Embryonic facial prominence (tissue), 1 donor: ENCODE results near the gene RPGR.

Experiments used
- DNase-seq: peaks from one replicate; pipeline ENCODE4 v3.0.0-alpha.2; 2016; ENCODE audit errors: extremely low spot score

RPGR gene

DNA sequence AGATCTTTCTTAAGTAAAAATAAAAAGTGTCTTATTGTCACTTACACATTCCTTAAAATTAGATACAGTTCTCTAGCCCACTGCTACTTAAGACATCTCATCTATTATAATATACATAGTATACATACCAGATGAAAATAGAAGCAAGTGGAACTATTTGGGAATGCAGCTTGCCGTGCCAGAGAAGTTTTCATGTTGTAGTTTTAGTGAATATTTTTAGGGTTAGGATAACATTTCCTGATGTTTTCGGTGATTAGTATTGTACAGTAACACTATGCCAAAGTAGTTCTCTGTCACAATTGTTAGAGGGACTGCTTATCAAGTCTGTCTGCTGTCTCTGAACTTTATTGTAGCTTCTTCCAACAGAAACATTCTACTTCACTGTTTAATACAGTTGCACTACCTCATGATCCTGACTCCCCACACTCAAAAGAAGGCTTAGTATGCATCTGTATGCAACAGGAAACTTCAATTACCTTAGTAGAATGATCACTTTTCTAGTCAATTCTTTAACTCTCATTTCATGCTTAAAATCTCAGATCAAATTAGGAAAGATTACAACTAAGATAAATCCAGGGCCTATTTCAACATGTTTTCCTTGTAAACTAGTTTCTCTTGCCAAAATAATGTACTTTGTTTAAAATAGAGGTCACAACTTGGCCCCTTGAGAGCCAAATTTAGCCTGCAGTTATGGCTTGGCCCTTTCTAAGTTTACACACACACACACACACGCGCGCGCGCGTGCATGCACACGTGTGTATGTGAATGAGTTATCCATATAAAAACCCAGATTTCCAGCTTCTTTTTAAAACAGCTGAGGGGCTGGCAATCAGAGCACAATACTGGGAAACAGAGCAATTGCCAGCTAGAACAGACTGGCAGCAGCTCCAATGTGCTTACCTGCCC, 64.3 kb downstream of the RPGR start:
- no peak for DNase-seq

DNA sequence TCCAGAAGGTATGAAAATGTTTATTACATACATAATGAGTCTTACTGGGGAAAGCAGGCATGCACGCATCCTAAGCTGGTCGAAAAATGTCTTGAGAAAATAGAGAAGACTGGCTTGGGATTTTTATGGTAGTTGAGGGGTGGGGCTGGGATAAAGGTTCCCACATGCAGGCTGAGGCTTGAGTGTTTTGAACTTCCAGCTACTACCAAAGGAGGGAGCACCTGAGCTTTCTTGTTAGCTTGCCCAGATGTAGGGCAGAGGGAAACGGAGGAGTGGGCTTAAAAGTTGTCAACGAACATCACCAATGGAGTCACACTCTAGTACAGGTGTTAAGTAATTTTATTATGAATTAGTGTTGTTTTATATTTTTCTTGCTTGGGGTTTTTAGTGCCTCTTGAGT, 67.1 kb downstream of the RPGR start:
- DNase-seq = no peak

DNA sequence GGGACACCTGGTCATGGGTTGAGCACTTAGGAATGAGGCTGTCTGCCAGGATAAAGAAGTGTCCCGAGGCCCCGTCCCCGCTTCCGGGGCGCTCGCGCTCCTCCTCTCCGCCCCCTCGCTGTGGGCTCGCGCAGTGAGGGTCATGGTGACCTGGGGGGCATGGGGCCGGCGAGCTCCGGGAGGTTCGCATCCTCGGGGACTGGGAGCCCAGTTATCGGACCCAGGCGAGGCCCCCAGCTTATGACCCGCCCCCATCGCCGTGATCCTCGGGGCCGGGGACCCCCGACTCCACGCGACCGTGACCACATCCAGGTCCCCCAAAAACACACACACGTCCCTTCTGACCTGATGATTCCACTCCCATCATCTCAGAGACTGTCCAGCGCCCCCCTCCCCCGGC, 71.3 kb downstream of the RPGR start:
- no peak for DNase-seq

DNA sequence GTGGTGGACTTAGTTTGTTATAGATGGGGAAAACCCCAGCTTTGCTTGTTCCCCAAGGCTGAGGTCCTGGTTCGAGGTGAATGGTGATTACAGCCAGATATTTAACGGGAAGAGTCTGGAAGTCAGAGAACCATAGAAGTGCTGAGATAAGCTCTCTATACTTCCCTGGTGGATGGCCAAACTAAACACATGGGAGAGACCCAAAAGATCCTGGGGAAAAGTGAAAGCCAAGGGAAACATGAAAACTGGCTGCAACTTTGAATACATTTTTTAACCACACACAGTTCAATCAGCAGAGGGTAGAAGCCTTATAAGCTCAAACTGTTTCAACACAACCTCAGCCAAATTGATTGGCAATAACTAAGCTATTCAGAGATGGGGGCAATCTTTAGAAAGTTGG, 77.3 kb downstream of the RPGR start:
- DNase-seq = no peak

DNA sequence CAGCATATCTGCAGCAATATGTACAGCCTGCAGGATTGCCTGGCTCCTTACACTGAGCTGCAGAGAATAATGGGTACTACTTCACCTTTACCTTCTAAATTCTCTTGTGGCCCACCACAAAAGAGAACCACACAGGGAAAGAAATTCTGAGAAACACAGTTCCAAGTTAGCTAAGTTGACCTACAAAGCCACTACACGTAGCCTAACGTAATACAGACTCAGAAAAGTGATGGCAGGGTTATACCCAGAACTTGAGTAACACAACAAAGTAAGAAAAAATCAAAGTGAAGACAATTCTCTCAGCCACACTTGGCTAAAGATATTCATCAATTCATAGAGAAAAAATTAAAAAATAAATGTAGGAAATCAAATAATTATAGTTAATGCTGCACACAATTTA, 80.3 kb downstream of the RPGR start:
- DNase-seq = no peak

DNA sequence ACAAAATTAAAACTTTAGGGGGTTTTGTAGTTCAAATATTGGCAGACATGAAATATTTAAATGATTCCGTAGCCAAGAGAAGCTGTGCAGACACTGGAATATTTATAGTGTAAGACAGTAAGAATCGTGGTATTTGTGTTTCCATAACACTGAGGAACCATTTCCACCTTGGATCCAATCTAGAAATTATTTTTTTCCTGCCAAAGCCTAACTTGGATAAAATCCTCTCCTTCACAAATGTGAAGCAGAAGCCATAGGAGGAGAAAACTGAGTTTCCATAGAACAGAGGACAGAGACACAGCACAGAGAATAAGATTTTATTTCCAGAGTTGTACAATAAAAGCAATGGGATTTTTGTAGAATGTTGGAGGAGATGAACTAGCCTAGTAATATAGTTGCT, 86.8 kb downstream of the RPGR start:
- no peak for DNase-seq

DNA sequence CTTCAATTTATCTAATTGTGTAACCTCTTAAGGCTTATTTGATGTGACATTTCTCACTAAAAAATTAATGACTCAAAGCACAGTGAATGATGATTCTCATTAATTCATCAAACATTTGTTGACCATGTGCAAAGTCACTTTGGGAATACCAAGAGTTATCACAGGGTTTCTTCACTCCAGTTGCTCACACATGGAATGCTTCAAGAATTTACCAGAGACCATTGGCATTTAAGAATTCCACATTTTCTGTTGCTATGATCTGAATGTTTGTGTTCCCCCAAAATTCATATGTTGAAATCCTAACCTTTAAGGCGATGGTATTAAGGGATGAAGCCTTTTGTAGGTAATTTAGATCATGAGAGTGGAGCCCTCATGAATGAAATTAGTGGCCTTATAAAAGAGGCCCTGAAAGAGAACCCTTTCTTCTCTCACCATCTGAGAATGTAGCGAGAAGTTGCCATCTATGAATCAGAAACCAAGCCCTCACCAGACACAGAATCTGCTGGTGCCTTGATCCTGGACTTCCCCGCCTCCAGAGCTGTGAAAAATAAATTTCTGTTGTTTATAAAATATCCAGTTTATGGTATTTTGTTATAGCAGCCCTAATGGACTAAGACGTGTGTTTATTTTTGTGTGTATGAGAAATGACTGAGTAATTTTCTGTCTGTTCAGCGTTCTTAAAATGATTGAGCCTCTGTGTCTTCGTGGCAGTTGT, 90.3 kb downstream of the RPGR start:
- DNase-seq = no peak

DNA sequence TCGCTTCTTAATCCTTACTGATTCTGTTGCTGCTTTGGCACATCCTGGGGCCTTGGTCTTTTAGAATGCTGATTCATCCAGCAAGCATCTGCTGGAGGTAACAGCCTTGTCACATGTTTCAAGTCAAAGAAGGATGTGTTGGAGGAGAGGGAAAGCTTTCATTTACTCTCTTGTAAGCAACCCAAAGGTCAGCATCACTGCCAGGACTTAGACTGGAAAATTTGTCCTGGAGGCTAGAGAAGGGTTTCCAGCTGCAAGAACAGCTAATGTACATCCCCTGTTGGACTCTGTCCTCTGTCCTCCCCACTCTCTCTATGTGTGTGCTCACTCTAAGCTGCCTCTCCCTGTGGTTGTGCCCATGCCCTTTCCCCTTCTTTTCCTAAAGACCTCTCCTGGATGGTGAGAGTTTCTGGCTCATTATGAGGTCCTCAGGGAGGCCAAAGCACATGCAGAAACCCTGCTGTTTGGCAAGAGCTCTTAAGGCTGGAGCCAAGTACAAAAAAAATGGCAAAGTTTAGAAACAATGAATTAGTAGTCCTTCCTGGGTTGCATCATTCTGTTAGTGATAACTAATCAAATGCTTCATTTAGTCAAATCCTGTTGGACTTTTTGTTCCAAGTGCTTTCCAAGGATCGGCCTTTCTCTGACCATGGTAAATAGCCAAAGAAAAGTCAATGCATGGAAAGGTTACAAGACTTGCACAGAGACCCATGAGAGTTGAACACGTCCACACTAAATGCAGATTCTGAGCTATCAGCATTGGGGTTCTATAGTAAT, 93.2 kb downstream of the RPGR start:
- no peak for DNase-seq

DNA sequence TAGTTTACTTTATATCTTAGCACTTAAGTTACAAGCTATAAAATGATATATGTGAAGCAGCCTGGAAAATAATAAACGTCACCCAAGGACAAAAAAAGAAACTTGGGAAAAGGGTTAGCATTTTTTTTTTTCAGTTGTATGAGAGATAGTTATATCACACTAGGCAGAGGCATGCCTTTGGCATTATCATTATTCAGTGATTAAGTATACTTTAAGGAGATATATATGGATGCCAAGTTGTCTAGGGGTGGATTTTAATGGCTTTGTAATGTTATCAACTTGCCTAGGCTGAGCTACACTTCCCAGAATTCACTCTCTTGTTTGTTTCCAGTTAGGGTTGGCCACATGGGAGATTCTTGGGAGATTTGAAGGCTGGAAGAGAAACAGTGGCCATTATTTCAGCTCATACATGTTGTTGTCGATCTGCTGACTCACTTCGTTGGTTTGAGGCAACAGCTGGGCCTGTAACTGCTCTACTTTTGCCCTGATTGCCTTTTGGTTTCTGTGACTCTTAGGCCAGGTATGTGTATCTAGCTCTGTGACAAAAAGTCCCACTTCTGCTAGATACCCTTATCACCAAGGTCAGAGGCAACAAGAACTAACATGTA, 95.1 kb downstream of the RPGR start:
- DNase-seq = no peak

DNA sequence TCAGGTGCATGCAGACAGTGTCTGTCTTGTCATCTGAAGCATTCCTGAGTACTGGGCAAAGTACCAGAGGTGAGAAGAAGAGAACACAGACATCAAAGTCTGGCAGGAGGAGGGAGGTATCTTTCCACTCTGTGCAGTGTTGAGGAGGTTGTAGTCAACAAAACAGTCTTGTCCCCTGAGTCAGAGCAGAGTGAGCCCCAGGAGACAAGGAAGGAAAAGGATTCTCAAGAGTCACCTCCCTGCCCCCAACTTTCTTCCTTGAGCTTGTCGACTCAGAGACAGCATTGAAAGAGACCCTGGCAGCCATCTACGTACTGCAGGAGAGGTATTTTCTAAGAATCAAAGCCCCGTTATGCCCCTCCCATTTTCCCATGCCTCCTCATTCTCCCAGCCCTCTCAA, 102.2 kb downstream of the RPGR start:
- DNase-seq = no peak

DNA sequence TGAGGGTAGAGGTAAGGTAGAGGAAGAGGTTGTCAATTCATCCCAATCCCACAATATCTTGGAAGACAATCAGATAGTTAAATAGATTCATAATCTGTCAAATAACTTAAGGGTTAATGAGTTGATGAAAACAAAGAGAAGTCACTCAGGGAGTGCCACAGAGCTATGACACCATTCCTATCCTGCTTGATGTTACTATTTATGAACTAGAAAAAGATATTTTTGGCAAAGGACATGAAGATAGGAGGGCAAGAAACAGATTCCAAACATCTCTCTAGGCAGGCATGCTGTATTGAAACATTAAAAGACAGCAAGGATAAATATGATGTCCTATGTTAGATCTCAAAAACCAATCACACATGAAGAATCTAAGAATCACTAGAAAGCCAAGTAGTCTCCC, 103.1 kb downstream of the RPGR start:
- no peak for DNase-seq

DNA sequence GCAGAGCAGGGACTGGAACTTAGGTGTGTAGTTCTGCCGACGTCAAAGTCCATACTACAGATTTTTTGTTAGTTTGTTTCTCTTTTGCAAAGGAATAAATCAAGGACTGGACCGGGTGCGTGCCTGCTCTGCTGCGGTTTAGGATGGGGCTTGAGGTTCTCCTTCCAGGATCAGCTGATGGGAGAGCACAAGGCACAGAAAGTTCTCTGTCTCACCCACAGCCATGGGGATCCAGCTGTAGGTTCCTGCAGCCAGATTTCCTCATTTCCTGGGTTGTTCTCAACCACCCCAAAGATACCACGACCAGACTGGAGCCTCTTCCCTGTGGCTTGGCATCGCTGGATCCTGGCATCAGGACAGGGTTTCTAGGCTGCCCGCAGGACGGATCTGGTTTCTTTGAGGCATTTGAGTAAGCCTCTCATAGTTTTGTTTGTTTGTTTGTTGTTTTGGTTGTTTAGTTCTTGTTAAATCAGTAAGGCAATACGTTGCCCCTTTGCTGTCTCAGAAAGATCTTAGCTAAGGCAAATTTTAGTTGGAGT, 105.8 kb downstream of the RPGR start:
- no peak for DNase-seq

DNA sequence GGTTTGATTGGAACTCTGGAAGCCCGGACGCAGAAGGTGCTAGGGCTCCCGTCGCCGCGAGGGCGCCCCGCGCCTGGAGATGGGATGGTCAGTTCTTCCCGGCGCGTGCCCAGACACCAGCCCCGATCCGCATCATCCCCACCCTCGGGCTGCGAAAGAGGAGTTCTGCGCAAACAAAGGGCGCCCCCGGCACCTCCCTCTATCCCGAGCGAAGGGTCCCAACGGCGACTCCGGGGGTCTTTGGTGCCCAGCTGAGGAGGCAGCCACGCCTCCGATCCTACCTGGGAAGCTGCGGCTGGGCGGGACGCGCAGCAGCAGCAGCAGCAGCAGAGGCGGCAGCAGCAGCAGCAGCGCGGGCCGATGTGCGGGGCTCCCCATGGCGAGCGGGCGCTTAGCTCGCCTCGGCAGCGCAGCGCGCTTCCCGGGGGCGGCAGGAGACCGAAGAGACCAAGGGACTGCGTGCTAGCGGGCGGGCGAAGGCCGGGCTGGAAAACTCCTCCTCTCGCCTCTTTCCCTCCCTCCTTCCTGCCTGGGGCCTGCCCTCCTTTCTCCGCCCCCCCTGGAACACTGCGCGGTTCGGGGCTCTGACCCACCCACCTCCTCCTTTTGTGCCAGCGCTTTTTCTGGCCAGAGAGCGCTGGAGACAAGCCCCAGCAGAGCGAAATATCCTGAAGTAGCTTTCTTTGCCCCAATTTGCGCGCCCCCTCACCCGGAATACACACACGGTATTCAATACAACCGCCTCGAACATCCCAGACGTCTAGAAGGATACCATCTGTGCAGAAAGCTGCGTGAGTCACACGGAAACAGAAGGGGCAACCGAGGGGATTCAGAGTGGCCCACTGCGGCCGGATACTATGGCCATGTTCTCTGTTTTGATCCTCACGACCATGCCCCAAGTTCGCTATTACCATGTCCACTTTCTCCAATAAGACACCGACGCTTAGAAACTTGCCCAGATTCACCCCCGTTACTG, 106.6 kb downstream of the RPGR start, which contains the start of gene SRPX:
TSS of gene SRPX (minus strand) at position 457 of the 976 bp plus-strand sequence. CDS start at position 378, 79 bp downstream.
- DNase-seq = no peak

DNA sequence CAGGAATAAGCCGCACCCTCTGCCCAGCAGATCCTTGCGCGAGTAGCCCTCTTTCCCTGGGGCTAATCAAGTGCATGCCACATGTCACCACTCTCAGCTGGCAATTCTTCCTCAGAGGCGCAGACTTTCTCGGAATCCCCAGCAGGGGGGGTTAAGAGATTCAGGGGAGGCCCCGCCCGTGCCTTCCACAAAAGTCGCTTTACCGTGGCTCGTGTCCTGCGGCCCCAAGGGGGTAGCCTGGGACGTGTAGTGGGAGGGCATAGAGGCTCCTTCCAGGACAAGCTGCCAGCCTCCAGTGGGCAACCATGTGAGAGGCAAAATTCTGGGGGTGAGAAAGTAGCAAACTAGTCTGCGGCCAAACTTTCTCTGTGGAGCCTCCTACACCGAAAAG, 107.3 kb downstream of the RPGR start:
- DNase-seq = no peak
